Mucosa of rectum (tissue), 2 donors: ENCODE results near the gene BFSP2.

Source experiments
- H3K27ac ChIP-seq, 2 donors: one replicate each; pipeline ENCODE4 v1.7.0; 2013; ENCODE audit warnings: inconsistent platforms in 2 of 2, low read depth in 2 of 2, low read length in 2 of 2
- H3K27me3 ChIP-seq, 2 donors: one replicate each; pipeline ENCODE4 v1.7.0; 2013; ENCODE audit warnings: low read length in 2 of 2; ENCODE audit not compliant: control insufficient read depth in 2 of 2, insufficient read depth in 2 of 2
- H3K36me3 ChIP-seq, 2 donors: one replicate each; pipeline ENCODE4 v1.7.0; 2013; ENCODE audit warnings: low read length in 2 of 2; ENCODE audit not compliant: control insufficient read depth in 2 of 2, insufficient read depth in 2 of 2
- H3K4me1 ChIP-seq, 2 donors: one replicate each; pipeline ENCODE4 v1.7.0; 2013; ENCODE audit warnings: low read length in 2 of 2, mild to moderate bottlenecking in 1 of 2; ENCODE audit not compliant: control insufficient read depth in 2 of 2, insufficient read depth in 2 of 2
- H3K4me3 ChIP-seq, 2 donors: one replicate each; pipeline ENCODE4 v1.7.0; 2013; ENCODE audit warnings: low read length in 2 of 2
- H3K9ac ChIP-seq, 2 donors: one replicate each; pipeline ENCODE4 v1.7.0; 2013; ENCODE audit warnings: low read length in 2 of 2, low read depth in 1 of 2, mild to moderate bottlenecking in 1 of 2
- H3K9me3 ChIP-seq, 2 donors: one replicate each; pipeline ENCODE4 v1.7.0; 2013; ENCODE audit warnings: low read length in 2 of 2; ENCODE audit not compliant: control insufficient read depth in 2 of 2
- donor health status: healthy.
- donor health status: Normal muscosa, but diverticular disease.

Gene BFSP2

GRCh38 chr3:133439563-133439962 lies 39.7 kb downstream of the BFSP2 start:
- Histone ChIP-seq H3K27me3 (no peaks in the 10 kb centered on the region), H3K4me3 (no peak overlapping the region), H3K4me1 (no peaks in the 10 kb centered on the region), H3K36me3 (no peaks in the 10 kb centered on the region), H3K9me3 (no peaks in the 10 kb centered on the region), H3K9ac (no peak overlapping the region), H3K27ac (no peak overlapping the region)

GRCh38 chr3:133440652-133441051 lies 40.8 kb downstream of the BFSP2 start:
- Histone ChIP-seq H3K9ac (no peak overlapping the region), H3K9me3 (no peaks in the 10 kb centered on the region), H3K4me3 (no peak overlapping the region), H3K4me1 (no peaks in the 10 kb centered on the region), H3K27me3 (no peaks in the 10 kb centered on the region), H3K36me3 (no peaks in the 10 kb centered on the region), H3K27ac (no peak overlapping the region)

GRCh38 chr3:133441867-133442270 lies 42.0 kb downstream of the BFSP2 start:
- Histone ChIP-seq H3K4me3 (peak overlapping the region in 1 of 2 donors; percentile 49), H3K27me3 (no peaks in the 10 kb centered on the region), H3K9me3 (no peaks in the 10 kb centered on the region), H3K27ac (peak overlapping the region in 1 of 2 donors; percentile 57), H3K36me3 (no peaks in the 10 kb centered on the region), H3K9ac (peak overlapping the region; percentile 2 to 24), H3K4me1 (no peaks in the 10 kb centered on the region)

GRCh38 chr3:133442518-133442917 lies 42.7 kb downstream of the BFSP2 start:
- H3K36me3 ChIP-seq, result no peaks in the 10 kb centered on the region

GRCh38 chr3:133443649-133444422 lies 44.0 kb downstream of the BFSP2 start:
- Histone ChIP-seq H3K27me3 (no peaks in the 10 kb centered on the region), H3K27ac (no peak overlapping the region), H3K4me3 (no peak overlapping the region), H3K9me3 (no peaks in the 10 kb centered on the region), H3K4me1 (peaks cover 0 to 3% of the 10 kb centered on the region in 2 donors), H3K9ac (no peak overlapping the region), H3K36me3 (no peaks in the 10 kb centered on the region)

More at GRCh38 chr3:133442518-133442917, 42.7 kb downstream of the BFSP2 start:
- no peaks in the 10 kb centered on the region for H3K4me1 ChIP-seq
- H3K9me3 ChIP-seq, result no peaks in the 10 kb centered on the region
- no peak overlapping the region for H3K27ac ChIP-seq
- no peaks in the 10 kb centered on the region for H3K27me3 ChIP-seq
- no peak overlapping the region for H3K4me3 ChIP-seq
- no peak overlapping the region for H3K9ac ChIP-seq

GRCh38 chr3:133444423-133444774 lies 44.5 kb downstream of the BFSP2 start:
- Histone ChIP-seq H3K27me3 (no peaks in the 10 kb centered on the region), H3K27ac (no peak overlapping the region), H3K4me3 (no peak overlapping the region), H3K4me1 (peaks cover 0 to 3% of the 10 kb centered on the region in 2 donors), H3K36me3 (no peaks in the 10 kb centered on the region), H3K9me3 (no peaks in the 10 kb centered on the region), H3K9ac (no peak overlapping the region)

GRCh38 chr3:133445108-133445507 lies 45.3 kb downstream of the BFSP2 start:
- Histone ChIP-seq H3K36me3 (no peaks in the 10 kb centered on the region), H3K27ac (no peak overlapping the region), H3K27me3 (no peaks in the 10 kb centered on the region), H3K4me3 (no peak overlapping the region), H3K9ac (no peak overlapping the region), H3K4me1 (peaks cover 0 to 3% of the 10 kb centered on the region in 2 donors), H3K9me3 (no peaks in the 10 kb centered on the region)

- H3K9ac ChIP-seq, result no peak overlapping the region
- H3K9me3 ChIP-seq, result no peaks in the 10 kb centered on the region
- H3K36me3 ChIP-seq, result no peaks in the 10 kb centered on the region
- no peak overlapping the region for H3K4me3 ChIP-seq
- H3K27me3 ChIP-seq, result no peaks in the 10 kb centered on the region
- H3K27ac ChIP-seq, result peak overlapping the region in 1 of 2 donors; percentile 66
- peaks cover 0 to 3% of the 10 kb centered on the region in 2 donors for H3K4me1 ChIP-seq
These were observed 48.1 kb downstream of the BFSP2 start for GRCh38 chr3:133447750-133448477.

- peak overlapping the region in 1 of 2 donors; percentile 66 for H3K27ac ChIP-seq
- no peak overlapping the region for H3K4me3 ChIP-seq
- H3K36me3 ChIP-seq, result no peaks in the 10 kb centered on the region
- no peaks in the 10 kb centered on the region for H3K9me3 ChIP-seq
- peaks cover 0 to 3% of the 10 kb centered on the region in 2 donors for H3K4me1 ChIP-seq
- H3K27me3 ChIP-seq, result no peaks in the 10 kb centered on the region
- no peak overlapping the region for H3K9ac ChIP-seq
These were observed 48.7 kb downstream of the BFSP2 start for GRCh38 chr3:133448478-133449122.

- Histone ChIP-seq H3K9ac (no peak overlapping the region), H3K4me3 (no peak overlapping the region), H3K27me3 (no peaks in the 10 kb centered on the region), H3K27ac (no peak overlapping the region), H3K36me3 (no peaks in the 10 kb centered on the region), H3K9me3 (no peaks in the 10 kb centered on the region), H3K4me1 (peaks cover 0 to 3% of the 10 kb centered on the region in 2 donors)
These were observed 51.5 kb downstream of the BFSP2 start for GRCh38 chr3:133451309-133451708.
